ENCODE data around the gene PRR5.

Gene PRR5

DNA sequence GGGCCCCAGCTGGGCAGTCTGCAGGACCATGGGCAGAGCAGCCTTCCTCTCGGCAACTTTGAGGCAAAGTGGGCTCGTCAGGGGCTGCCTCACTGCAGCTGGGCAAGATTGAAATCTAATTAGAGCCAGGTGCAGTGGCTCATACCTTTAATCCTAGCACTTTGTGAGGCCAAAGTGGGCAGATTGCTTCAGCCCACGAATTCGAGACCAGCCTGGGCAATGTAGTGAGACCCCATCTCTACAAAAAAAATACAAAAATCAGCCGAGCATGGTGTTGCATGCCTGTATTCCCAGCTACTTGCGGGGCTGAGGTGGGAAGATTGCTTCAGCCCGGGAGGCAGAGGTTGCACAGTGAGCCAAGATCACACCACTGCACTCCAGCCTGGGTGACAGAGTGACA is 84.6 kb downstream of the PRR5 start:
- H3K36me3 ChIP-seq (ENCODE audit: low read depth) = peaks cover 15% of the 10 kb centered on the region
- no peaks in the 10 kb centered on the region for H3K4me1 ChIP-seq (ENCODE audit: insufficient read depth, poor library complexity, severe bottlenecking)
- TF ChIP-seq, protein P1, sequence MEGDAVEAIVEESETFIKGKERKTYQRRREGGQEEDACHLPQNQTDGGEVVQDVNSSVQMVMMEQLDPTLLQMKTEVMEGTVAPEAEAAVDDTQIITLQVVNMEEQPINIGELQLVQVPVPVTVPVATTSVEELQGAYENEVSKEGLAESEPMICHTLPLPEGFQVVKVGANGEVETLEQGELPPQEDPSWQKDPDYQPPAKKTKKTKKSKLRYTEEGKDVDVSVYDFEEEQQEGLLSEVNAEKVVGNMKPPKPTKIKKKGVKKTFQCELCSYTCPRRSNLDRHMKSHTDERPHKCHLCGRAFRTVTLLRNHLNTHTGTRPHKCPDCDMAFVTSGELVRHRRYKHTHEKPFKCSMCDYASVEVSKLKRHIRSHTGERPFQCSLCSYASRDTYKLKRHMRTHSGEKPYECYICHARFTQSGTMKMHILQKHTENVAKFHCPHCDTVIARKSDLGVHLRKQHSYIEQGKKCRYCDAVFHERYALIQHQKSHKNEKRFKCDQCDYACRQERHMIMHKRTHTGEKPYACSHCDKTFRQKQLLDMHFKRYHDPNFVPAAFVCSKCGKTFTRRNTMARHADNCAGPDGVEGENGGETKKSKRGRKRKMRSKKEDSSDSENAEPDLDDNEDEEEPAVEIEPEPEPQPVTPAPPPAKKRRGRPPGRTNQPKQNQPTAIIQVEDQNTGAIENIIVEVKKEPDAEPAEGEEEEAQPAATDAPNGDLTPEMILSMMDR (IDR thresholded peaks at IDR 0.05; ENCODE audit: poor library complexity, severe bottlenecking) = no peak
- no peaks in the 10 kb centered on the region for H3K9me3 ChIP-seq (ENCODE audit: severe bottlenecking)
- H3K27ac ChIP-seq (ENCODE audit: poor library complexity, severe bottlenecking) = no peak overlapping the region
- ATAC-seq (ENCODE audit: low read depth) (no peak), DNase-seq (ENCODE audit: low spot score) (no peak)
- H3K4me3 ChIP-seq (ENCODE audit: severe bottlenecking) = no peak overlapping the region
- H3K27me3 ChIP-seq (ENCODE audit: insufficient read depth, poor library complexity, severe bottlenecking) = no peaks in the 10 kb centered on the region

Measured in RWPE2 (cell line).